PC-3 (cell line): Measurements from ENCODE around the gene SPRR1A.

Source experiments
- EZH2 ChIP-seq: fragments of 300-600 bp; sonication (generic); IDR thresholded peaks from one replicate; pipeline ENCODE4 v1.6.1; 2017; ENCODE audit warnings: antibody characterized with exemption, mild to moderate bottlenecking, low read length; ENCODE audit not compliant: unreplicated experiment
- TF ChIP-seq, protein P1 (sequence below): fragments of 300-600 bp; sonication (generic); conservative IDR thresholded peaks from 2 replicates; pipeline ENCODE4 v1.5.1; 2017; ENCODE audit warnings: antibody characterized with exemption, low read depth, mild to moderate bottlenecking, low read length

DNA sequence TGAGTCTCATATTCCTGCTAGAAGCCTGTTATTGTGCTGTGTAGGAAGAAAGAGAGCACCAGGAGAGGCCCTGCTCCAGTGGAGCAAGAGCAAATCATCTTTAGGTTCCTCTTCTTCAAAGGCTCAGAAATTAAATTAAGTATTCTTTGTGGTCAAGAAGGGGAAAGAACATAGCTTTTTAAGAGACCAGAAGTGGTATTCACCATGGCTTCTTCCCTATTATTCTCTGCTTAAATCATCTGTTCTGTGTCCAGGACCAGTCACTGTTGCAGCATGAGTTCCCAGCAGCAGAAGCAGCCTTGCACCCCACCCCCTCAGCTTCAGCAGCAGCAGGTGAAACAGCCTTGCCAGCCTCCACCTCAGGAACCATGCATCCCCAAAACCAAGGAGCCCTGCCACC lies 48.2 kb downstream of the SPRR1A start:
- TF ChIP-seq, protein P1, sequence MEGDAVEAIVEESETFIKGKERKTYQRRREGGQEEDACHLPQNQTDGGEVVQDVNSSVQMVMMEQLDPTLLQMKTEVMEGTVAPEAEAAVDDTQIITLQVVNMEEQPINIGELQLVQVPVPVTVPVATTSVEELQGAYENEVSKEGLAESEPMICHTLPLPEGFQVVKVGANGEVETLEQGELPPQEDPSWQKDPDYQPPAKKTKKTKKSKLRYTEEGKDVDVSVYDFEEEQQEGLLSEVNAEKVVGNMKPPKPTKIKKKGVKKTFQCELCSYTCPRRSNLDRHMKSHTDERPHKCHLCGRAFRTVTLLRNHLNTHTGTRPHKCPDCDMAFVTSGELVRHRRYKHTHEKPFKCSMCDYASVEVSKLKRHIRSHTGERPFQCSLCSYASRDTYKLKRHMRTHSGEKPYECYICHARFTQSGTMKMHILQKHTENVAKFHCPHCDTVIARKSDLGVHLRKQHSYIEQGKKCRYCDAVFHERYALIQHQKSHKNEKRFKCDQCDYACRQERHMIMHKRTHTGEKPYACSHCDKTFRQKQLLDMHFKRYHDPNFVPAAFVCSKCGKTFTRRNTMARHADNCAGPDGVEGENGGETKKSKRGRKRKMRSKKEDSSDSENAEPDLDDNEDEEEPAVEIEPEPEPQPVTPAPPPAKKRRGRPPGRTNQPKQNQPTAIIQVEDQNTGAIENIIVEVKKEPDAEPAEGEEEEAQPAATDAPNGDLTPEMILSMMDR, result no peak
- TF ChIP-seq EZH2, result no peak
